ENCODE data around the gene PPP2R5B. TPM values are rescaled to one million over a fixed set of nuclear protein-coding genes. Genes with fewer than 3 reads are reported as not detected.

Gene PPP2R5B
- total RNA-seq, 1 experiment from 2014 or later = 8.7 TPM

DNA sequence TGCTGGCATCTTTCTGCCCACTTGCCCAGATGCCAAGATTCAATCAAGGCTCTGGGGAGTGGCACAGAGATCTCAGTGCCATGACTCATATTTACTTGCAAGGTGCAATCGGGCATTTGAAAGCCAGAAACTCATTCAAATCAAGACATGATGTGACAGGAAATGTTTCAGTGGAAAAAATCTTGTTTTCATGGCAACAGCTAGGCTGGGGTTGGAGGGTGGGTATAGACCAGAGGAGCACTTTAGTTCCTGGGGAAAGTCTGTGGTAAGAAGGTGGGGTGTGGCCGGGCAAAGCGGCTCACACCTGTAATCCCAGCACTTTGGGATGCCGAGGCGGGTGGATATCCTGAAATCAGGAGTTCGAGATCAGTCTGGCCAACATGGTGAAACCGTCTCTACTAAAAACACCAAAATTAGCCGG lies 46.3 kb downstream of the PPP2R5B start:
- ChIA-PET POLR2A (no interaction called here), CTCF (interaction anchor here (0.7 kb wide), 1 partner anchor 577 kb away, joined by 4 read pairs; no protein-coding TSS in a partner anchor)
- TF ChIP-seq ZNF396 (CRISPR knock-in tag; IDR thresholded peaks at IDR 0.05; ENCODE audit: borderline replicate concordance) (no peak), TP53 (CRISPR knock-in tag; IDR thresholded peaks at IDR 0.05) (no peak), NFATC4 (CRISPR knock-in tag; IDR thresholded peaks at IDR 0.05) (no peak), ESRRA (CRISPR knock-in tag; IDR thresholded peaks at IDR 0.05; ENCODE audit: borderline replicate concordance) (no peak), ZBTB21 (CRISPR knock-in tag; IDR thresholded peaks at IDR 0.05; ENCODE audit: borderline replicate concordance) (no peak), SOX15 (CRISPR knock-in tag; IDR thresholded peaks at IDR 0.05) (no peak)
- TF ChIP-seq, protein P1, sequence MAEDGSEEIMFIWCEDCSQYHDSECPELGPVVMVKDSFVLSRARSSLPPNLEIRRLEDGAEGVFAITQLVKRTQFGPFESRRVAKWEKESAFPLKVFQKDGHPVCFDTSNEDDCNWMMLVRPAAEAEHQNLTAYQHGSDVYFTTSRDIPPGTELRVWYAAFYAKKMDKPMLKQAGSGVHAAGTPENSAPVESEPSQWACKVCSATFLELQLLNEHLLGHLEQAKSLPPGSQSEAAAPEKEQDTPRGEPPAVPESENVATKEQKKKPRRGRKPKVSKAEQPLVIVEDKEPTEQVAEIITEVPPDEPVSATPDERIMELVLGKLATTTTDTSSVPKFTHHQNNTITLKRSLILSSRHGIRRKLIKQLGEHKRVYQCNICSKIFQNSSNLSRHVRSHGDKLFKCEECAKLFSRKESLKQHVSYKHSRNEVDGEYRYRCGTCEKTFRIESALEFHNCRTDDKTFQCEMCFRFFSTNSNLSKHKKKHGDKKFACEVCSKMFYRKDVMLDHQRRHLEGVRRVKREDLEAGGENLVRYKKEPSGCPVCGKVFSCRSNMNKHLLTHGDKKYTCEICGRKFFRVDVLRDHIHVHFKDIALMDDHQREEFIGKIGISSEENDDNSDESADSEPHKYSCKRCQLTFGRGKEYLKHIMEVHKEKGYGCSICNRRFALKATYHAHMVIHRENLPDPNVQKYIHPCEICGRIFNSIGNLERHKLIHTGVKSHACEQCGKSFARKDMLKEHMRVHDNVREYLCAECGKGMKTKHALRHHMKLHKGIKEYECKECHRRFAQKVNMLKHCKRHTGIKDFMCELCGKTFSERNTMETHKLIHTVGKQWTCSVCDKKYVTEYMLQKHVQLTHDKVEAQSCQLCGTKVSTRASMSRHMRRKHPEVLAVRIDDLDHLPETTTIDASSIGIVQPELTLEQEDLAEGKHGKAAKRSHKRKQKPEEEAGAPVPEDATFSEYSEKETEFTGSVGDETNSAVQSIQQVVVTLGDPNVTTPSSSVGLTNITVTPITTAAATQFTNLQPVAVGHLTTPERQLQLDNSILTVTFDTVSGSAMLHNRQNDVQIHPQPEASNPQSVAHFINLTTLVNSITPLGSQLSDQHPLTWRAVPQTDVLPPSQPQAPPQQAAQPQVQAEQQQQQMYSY (CRISPR knock-in tag; IDR thresholded peaks at IDR 0.05) = no peak
- TF ChIP-seq, protein P2, sequence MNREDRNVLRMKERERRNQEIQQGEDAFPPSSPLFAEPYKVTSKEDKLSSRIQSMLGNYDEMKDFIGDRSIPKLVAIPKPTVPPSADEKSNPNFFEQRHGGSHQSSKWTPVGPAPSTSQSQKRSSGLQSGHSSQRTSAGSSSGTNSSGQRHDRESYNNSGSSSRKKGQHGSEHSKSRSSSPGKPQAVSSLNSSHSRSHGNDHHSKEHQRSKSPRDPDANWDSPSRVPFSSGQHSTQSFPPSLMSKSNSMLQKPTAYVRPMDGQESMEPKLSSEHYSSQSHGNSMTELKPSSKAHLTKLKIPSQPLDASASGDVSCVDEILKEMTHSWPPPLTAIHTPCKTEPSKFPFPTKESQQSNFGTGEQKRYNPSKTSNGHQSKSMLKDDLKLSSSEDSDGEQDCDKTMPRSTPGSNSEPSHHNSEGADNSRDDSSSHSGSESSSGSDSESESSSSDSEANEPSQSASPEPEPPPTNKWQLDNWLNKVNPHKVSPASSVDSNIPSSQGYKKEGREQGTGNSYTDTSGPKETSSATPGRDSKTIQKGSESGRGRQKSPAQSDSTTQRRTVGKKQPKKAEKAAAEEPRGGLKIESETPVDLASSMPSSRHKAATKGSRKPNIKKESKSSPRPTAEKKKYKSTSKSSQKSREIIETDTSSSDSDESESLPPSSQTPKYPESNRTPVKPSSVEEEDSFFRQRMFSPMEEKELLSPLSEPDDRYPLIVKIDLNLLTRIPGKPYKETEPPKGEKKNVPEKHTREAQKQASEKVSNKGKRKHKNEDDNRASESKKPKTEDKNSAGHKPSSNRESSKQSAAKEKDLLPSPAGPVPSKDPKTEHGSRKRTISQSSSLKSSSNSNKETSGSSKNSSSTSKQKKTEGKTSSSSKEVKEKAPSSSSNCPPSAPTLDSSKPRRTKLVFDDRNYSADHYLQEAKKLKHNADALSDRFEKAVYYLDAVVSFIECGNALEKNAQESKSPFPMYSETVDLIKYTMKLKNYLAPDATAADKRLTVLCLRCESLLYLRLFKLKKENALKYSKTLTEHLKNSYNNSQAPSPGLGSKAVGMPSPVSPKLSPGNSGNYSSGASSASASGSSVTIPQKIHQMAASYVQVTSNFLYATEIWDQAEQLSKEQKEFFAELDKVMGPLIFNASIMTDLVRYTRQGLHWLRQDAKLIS (CRISPR knock-in tag; IDR thresholded peaks at IDR 0.05; ENCODE audit: borderline replicate concordance) = no peak
- TF ChIP-seq, protein P3, sequence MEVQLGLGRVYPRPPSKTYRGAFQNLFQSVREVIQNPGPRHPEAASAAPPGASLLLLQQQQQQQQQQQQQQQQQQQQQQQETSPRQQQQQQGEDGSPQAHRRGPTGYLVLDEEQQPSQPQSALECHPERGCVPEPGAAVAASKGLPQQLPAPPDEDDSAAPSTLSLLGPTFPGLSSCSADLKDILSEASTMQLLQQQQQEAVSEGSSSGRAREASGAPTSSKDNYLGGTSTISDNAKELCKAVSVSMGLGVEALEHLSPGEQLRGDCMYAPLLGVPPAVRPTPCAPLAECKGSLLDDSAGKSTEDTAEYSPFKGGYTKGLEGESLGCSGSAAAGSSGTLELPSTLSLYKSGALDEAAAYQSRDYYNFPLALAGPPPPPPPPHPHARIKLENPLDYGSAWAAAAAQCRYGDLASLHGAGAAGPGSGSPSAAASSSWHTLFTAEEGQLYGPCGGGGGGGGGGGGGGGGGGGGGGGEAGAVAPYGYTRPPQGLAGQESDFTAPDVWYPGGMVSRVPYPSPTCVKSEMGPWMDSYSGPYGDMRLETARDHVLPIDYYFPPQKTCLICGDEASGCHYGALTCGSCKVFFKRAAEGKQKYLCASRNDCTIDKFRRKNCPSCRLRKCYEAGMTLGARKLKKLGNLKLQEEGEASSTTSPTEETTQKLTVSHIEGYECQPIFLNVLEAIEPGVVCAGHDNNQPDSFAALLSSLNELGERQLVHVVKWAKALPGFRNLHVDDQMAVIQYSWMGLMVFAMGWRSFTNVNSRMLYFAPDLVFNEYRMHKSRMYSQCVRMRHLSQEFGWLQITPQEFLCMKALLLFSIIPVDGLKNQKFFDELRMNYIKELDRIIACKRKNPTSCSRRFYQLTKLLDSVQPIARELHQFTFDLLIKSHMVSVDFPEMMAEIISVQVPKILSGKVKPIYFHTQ (CRISPR knock-in tag; IDR thresholded peaks at IDR 0.05) = no peak
- TF ChIP-seq, protein P4, sequence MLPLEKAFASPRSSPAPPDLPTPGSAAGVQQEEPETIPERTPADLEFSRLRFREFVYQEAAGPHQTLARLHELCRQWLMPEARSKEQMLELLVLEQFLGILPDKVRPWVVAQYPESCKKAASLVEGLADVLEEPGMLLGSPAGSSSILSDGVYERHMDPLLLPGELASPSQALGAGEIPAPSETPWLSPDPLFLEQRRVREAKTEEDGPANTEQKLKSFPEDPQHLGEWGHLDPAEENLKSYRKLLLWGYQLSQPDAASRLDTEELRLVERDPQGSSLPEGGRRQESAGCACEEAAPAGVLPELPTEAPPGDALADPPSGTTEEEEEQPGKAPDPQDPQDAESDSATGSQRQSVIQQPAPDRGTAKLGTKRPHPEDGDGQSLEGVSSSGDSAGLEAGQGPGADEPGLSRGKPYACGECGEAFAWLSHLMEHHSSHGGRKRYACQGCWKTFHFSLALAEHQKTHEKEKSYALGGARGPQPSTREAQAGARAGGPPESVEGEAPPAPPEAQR (CRISPR knock-in tag; IDR thresholded peaks at IDR 0.05) = no peak
- H3K4me3 Mint-ChIP-seq = no peak overlapping the region
- no peaks in the 10 kb centered on the region for H3K9me3 Mint-ChIP-seq
- DNase-seq (ENCODE audit: low spot score) (no peak), ATAC-seq (no peak)
- no peaks in the 10 kb centered on the region for H3K36me3 Mint-ChIP-seq
- H3K27me3 Mint-ChIP-seq (ENCODE audit: low read depth) = peaks cover 56% of the 10 kb centered on the region
- no peaks in the 10 kb centered on the region for H3K4me1 Mint-ChIP-seq
- H3K27ac Mint-ChIP-seq = no peak overlapping the region

DNA sequence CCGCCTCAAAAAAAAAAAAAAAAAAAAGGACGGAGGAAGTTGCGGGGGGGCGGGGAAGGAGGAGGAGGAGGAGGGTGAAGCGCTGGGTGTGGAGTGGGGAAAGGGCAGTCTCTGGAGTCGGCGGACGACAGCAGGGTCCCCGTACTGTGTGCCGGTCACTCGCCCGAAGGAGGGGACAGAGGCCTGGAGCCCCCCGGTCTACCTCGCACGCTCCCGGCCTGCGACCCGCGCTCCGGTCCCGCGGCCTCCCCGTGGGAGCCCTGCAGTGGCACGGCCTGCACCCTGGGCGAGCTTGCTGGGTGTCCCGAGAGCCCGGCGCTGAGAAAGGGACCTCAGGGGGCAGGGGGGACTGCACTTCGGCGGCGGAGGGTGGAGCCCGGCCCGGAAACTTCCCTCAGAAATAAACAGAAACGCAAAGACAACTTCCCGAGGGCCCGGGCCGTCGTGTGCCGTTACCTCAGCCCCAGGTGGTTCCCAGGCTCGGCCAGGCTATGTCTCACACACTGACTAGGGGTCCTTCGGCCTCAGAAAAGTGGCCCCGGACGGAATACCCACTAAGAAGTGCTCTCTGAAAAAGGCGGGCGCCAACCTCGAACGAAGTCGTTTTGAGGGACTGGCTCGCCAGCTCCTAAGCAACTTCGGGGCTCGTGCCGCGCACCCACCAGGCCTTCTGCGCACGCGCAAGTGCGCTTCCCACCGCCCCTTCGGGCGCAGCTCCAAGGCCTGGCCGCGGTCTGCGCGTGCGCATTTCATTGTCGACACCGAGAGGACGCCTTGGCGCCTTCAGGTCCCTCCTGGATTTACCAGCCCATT lies 47.1 kb downstream of the PPP2R5B start, which contains the start of gene MAJIN:
MAJIN (minus strand) TSS at position 688 of the 813 bp plus-strand sequence. CDS start 12,703 bp downstream, outside the sequence.
- Mint-ChIP-seq H3K4me1 (no peaks in the 10 kb centered on the region), H3K4me3 (no peak within 1 kb of the TSS), H3K27ac (no peak within 1 kb of the TSS), H3K9me3 (no peaks in the 10 kb centered on the region), H3K27me3 (ENCODE audit: low read depth) (peaks cover 56% of the 10 kb centered on the region), H3K36me3 (no peaks in the 10 kb centered on the region)
- DNase-seq (ENCODE audit: low spot score) (peak; percentile 81), ATAC-seq (peak; percentile 81)
- ChIA-PET POLR2A (no interaction called here), CTCF (interaction anchor here (0.7 to 2.2 kb wide), 4 partner anchors 18 to 576 kb away, joined by 3 to 7 read pairs (median 4); partner anchors contain the start of genes BATF2 and GPHA2)
- TF ChIP-seq SP1 (CRISPR knock-in tag; conservative IDR thresholded peaks at IDR 0.05) (no peak), TEAD1 (CRISPR knock-in tag; IDR thresholded peaks at IDR 0.05) (0 out of 2 replicates have a peak, but pooled peaks have one; percentile 24), EMX1 (CRISPR knock-in tag; IDR thresholded peaks at IDR 0.05) (no peak)
- TF ChIP-seq, protein P5, sequence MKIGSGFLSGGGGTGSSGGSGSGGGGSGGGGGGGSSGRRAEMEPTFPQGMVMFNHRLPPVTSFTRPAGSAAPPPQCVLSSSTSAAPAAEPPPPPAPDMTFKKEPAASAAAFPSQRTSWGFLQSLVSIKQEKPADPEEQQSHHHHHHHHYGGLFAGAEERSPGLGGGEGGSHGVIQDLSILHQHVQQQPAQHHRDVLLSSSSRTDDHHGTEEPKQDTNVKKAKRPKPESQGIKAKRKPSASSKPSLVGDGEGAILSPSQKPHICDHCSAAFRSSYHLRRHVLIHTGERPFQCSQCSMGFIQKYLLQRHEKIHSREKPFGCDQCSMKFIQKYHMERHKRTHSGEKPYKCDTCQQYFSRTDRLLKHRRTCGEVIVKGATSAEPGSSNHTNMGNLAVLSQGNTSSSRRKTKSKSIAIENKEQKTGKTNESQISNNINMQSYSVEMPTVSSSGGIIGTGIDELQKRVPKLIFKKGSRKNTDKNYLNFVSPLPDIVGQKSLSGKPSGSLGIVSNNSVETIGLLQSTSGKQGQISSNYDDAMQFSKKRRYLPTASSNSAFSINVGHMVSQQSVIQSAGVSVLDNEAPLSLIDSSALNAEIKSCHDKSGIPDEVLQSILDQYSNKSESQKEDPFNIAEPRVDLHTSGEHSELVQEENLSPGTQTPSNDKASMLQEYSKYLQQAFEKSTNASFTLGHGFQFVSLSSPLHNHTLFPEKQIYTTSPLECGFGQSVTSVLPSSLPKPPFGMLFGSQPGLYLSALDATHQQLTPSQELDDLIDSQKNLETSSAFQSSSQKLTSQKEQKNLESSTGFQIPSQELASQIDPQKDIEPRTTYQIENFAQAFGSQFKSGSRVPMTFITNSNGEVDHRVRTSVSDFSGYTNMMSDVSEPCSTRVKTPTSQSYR (CRISPR knock-in tag; IDR thresholded peaks at IDR 0.05) = no peak
- TF ChIP-seq, protein P6, sequence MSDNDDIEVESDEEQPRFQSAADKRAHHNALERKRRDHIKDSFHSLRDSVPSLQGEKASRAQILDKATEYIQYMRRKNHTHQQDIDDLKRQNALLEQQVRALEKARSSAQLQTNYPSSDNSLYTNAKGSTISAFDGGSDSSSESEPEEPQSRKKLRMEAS (CRISPR knock-in tag; IDR thresholded peaks at IDR 0.05) = peak; percentile 78
- TF ChIP-seq, protein P7, sequence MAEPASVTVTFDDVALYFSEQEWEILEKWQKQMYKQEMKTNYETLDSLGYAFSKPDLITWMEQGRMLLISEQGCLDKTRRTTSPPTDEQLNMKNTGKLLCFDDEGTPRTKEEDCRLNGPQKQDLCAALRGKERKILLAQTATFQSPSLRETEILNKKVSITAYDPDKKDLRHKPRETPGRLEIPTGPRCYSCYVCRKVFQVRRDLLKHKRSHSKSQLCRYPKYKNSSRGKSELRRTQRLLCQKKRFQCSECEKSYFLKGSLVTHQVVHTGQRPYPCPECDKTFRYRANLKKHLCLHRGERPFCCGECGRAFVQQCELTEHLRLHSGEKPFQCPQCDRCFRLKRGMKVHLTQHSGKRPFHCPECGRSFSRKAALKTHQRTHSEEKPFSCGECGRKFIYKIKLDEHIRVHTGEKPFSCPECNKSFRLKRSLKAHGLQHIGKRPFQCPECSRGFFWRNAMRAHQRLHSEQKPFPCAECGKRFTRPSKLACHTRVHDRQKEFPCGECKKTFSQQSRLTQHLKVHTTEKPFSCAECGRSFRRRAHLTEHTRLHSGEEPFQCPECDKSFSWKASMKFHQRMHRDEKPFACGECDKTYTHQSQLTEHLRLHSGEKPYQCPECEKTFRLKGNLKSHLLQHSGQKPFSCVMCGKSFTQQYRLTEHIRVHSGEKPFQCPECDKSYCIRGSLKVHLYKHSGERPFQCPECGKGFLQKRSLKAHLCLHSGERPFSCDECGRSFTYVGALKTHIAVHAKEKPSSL (CRISPR knock-in tag; conservative IDR thresholded peaks at IDR 0.05) = no peak
